Duodenal mucosa (tissue), 2 donors: ENCODE results near the gene BEND7.
"Not testable (repeated sequence)": the region's sequence is repeated elsewhere in the genome, so short reads cannot be mapped to it uniquely, and the experiment has no call there.

Experiments used
- H3K27ac ChIP-seq: one replicate; pipeline ENCODE4 v1.7.0; 2013; ENCODE audit warnings: low read depth, low read length
- H3K27me3 ChIP-seq, 2 donors: one replicate each; pipeline ENCODE4 v1.7.0; 2013; ENCODE audit warnings: low read length in 2 of 2, control low read depth in 1 of 2; ENCODE audit not compliant: insufficient read depth in 2 of 2, control insufficient read depth in 1 of 2
- H3K36me3 ChIP-seq, 2 donors: one replicate each; pipeline ENCODE4 v1.7.0; 2013; ENCODE audit warnings: low read length in 2 of 2, control low read depth in 1 of 2; ENCODE audit not compliant: insufficient read depth in 2 of 2, control insufficient read depth in 1 of 2
- H3K4me1 ChIP-seq, 2 donors: one replicate each; pipeline ENCODE4 v1.7.0; 2013; ENCODE audit warnings: low read length in 2 of 2, control low read depth in 1 of 2; ENCODE audit not compliant: insufficient read depth in 2 of 2, control insufficient read depth in 1 of 2
- H3K4me3 ChIP-seq, 2 donors: one replicate each; pipeline ENCODE4 v1.7.0; 2013; ENCODE audit warnings: low read length in 2 of 2, low read depth in 1 of 2
- H3K9ac ChIP-seq, 2 donors: one replicate each; pipeline ENCODE4 v1.7.0; 2013; ENCODE audit warnings: low read length in 2 of 2, low read depth in 1 of 2
- H3K9me3 ChIP-seq, 2 donors: one replicate each; pipeline ENCODE4 v1.7.0; 2013; ENCODE audit warnings: low read length in 2 of 2, control low read depth in 1 of 2; ENCODE audit not compliant: control insufficient read depth in 1 of 2

BEND7 gene

GRCh38 chr10:13550802-13551201, 22.0 kb upstream of the BEND7 start:
- no peak overlapping the region for H3K9ac ChIP-seq
- no peaks in the 10 kb centered on the region for H3K4me1 ChIP-seq
- H3K4me3 ChIP-seq = no peak overlapping the region
- peaks cover 0 to 6% of the 10 kb centered on the region in 2 donors for H3K9me3 ChIP-seq
- H3K27ac ChIP-seq = no peak overlapping the region
- no peaks in the 10 kb centered on the region for H3K27me3 ChIP-seq
- no peaks in the 10 kb centered on the region for H3K36me3 ChIP-seq

GRCh38 chr10:13542533-13542932, 13.7 kb upstream of the BEND7 start:
- no peaks in the 10 kb centered on the region for H3K9me3 ChIP-seq
- H3K27me3 ChIP-seq = peaks cover 4 to 6% of the 10 kb centered on the region in 2 donors
- H3K27ac ChIP-seq = no peak overlapping the region
- H3K4me1 ChIP-seq = no peaks in the 10 kb centered on the region
- no peak overlapping the region for H3K9ac ChIP-seq
- H3K36me3 ChIP-seq = no peaks in the 10 kb centered on the region
- no peak overlapping the region for H3K4me3 ChIP-seq

GRCh38 chr10:13537985-13538384, 9.2 kb upstream of the BEND7 start:
- not testable (repeated sequence) for H3K27ac ChIP-seq, H3K27me3 ChIP-seq, H3K9me3 ChIP-seq, H3K36me3 ChIP-seq, H3K4me1 ChIP-seq, H3K4me3 ChIP-seq, H3K9ac ChIP-seq

- H3K4me3 ChIP-seq = no peak overlapping the region
- H3K27ac ChIP-seq = no peak overlapping the region
- H3K9ac ChIP-seq = no peak overlapping the region
- H3K9me3 ChIP-seq = no peaks in the 10 kb centered on the region
- H3K27me3 ChIP-seq = peaks cover 4 to 6% of the 10 kb centered on the region in 2 donors
- H3K4me1 ChIP-seq = peaks cover 0 to 3% of the 10 kb centered on the region in 2 donors
- no peaks in the 10 kb centered on the region for H3K36me3 ChIP-seq
These were observed 8.0 kb upstream of the BEND7 start for GRCh38 chr10:13536674-13537366.

- Histone ChIP-seq H3K4me1 (peaks cover 0 to 4% of the 10 kb centered on the region in 2 donors), H3K9me3 (no peaks in the 10 kb centered on the region), H3K9ac (no peak overlapping the region), H3K27me3 (no peaks in the 10 kb centered on the region), H3K36me3 (no peaks in the 10 kb centered on the region), H3K4me3 (no peak overlapping the region), H3K27ac (no peak overlapping the region)
These were observed 6.5 kb upstream of the BEND7 start for GRCh38 chr10:13535346-13535745.

- Histone ChIP-seq H3K27me3 (peaks cover 0 to 3% of the 10 kb centered on the region in 2 donors), H3K27ac (no peak overlapping the region), H3K36me3 (peaks cover 0 to 6% of the 10 kb centered on the region in 2 donors), H3K4me3 (peak overlapping the region; percentile 64 to 70), H3K9me3 (no peaks in the 10 kb centered on the region), H3K9ac (peak overlapping the region; percentile 64 to 68), H3K4me1 (peaks cover 3 to 10% of the 10 kb centered on the region in 2 donors)
These were observed 830 bp upstream of the BEND7 start for GRCh38 chr10:13529714-13529973.

- H3K9me3 ChIP-seq = no peaks in the 10 kb centered on the region
- peaks cover 0 to 6% of the 10 kb centered on the region in 2 donors for H3K36me3 ChIP-seq
- peaks cover 0 to 3% of the 10 kb centered on the region in 2 donors for H3K27me3 ChIP-seq
- peaks cover 3 to 10% of the 10 kb centered on the region in 2 donors for H3K4me1 ChIP-seq
- H3K4me3 ChIP-seq = peak overlapping the region; percentile 67 to 76
- H3K9ac ChIP-seq = peak overlapping the region; percentile 41 to 67
- no peak overlapping the region for H3K27ac ChIP-seq
These were observed 515 bp downstream of the BEND7 start for GRCh38 chr10:13528123-13528874.

GRCh38 chr10:13527864-13528122, 1.0 kb downstream of the BEND7 start:
- Histone ChIP-seq H3K9me3 (no peaks in the 10 kb centered on the region), H3K27me3 (peaks cover 0 to 3% of the 10 kb centered on the region in 2 donors), H3K9ac (peak overlapping the region; percentile 41 to 67), H3K36me3 (peaks cover 0 to 7% of the 10 kb centered on the region in 2 donors), H3K27ac (no peak overlapping the region), H3K4me3 (peak overlapping the region; percentile 67 to 76), H3K4me1 (peaks cover 3 to 10% of the 10 kb centered on the region in 2 donors)

- no peaks in the 10 kb centered on the region for H3K9me3 ChIP-seq
- peaks cover 0 to 10% of the 10 kb centered on the region in 2 donors for H3K36me3 ChIP-seq
- H3K27ac ChIP-seq = no peak overlapping the region
- H3K4me1 ChIP-seq = peaks cover 3 to 10% of the 10 kb centered on the region in 2 donors
- H3K9ac ChIP-seq = peak overlapping the region; percentile 41 to 67
- peak overlapping the region; percentile 67 to 76 for H3K4me3 ChIP-seq
- peaks cover 0 to 3% of the 10 kb centered on the region in 2 donors for H3K27me3 ChIP-seq
These were observed 1.6 kb downstream of the BEND7 start for GRCh38 chr10:13526948-13527863.

GRCh38 chr10:13525663-13526062, 3.2 kb downstream of the BEND7 start:
- Histone ChIP-seq H3K9ac (no peak overlapping the region), H3K36me3 (peaks cover 0 to 16% of the 10 kb centered on the region in 2 donors), H3K4me3 (no peak overlapping the region), H3K9me3 (no peaks in the 10 kb centered on the region), H3K27ac (no peak overlapping the region), H3K4me1 (peaks cover 3 to 5% of the 10 kb centered on the region in 2 donors), H3K27me3 (peaks cover 0 to 3% of the 10 kb centered on the region in 2 donors)
